Islet precursor cell (in vitro differentiated cells): ENCODE measurements around the gene PCDHGA6.
"Not testable (repeated sequence)": the region's sequence is repeated elsewhere in the genome, so short reads cannot be mapped to it uniquely, and the experiment has no call there.

Experiments used
- DNase-seq: peaks from one replicate; pipeline ENCODE4 v3.0.0-alpha.2; 2018

Gene PCDHGA6

DNA sequence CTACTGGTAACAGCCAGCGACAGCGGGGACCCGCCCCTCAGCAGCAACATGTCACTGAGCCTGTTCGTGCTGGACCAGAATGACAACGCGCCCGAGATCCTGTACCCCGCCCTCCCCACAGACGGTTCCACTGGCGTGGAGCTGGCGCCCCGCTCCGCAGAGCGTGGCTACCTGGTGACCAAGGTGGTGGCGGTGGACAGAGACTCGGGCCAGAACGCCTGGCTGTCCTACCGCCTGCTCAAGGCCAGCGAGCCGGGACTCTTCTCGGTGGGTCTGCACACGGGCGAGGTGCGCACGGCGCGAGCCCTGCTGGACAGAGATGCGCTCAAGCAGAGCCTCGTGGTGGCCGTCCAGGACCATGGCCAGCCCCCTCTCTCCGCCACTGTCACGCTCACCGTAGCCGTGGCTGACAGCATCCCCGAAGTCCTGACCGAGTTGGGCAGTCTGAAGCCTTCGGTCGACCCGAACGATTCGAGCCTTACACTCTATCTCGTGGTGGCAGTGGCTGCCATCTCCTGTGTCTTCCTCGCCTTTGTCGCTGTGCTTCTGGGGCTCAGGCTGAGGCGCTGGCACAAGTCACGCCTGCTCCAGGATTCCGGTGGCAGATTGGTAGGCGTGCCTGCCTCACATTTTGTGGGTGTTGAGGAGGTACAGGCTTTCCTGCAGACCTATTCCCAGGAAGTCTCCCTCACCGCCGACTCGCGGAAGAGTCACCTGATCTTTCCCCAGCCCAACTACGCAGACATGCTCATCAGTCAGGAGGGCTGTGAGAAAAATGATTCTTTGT lies 20.9 kb downstream of the PCDHGA6 start:
- DNase-seq: not testable (repeated sequence)

DNA sequence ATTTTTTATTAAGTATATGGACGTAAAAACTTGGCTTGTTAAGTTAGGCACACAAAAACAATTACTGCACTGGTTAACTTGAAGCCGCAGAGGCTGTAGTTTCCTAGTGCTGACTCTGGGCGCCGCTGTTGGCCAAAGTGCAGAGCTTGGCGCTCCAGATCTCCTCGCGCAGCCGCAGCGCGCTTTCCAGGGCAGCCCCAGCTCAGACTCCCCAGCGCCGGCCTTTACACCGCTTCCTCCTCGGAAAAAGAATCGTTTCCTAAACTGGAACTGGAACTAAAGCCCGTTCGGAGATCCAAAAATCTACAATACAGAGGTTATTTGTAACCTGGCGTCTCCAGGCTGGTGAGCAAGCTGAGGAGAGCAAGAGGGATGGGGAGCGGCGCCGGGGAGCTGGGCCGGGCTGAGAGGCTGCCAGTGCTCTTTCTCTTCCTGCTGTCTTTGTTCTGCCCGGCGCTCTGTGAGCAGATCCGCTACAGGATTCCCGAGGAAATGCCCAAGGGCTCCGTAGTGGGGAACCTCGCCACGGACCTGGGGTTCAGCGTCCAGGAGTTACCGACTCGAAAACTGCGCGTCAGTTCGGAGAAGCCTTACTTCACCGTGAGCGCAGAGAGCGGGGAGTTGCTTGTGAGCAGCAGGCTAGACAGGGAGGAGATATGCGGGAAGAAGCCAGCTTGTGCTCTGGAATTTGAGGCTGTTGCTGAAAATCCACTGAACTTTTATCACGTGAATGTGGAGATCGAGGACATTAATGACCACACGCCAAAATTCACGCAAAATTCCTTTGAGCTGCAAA lies 24.3 kb downstream of the PCDHGA6 start, which contains the start of gene PCDHGB5:
PCDHGB5 (plus strand) TSS at position 192 of the 796 bp plus-strand sequence; CDS start at position 373, 181 bp downstream.
- not testable (repeated sequence) for DNase-seq

DNA sequence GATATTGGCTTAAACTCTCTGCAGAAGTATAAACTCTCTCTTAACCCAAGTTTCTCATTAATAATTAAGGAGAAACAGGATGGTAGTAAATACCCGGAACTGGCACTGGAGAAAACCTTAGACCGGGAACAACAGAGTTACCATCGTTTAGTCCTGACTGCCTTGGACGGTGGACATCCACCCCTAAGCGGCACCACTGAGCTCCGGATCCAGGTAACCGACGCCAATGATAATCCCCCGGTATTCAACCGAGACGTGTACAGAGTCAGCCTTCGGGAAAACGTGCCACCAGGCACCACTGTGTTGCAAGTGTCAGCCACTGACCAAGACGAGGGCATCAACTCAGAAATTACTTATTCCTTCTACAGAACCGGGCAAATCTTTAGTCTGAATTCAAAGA lies 24.9 kb downstream of the PCDHGA6 start:
- DNase-seq: no peak

DNA sequence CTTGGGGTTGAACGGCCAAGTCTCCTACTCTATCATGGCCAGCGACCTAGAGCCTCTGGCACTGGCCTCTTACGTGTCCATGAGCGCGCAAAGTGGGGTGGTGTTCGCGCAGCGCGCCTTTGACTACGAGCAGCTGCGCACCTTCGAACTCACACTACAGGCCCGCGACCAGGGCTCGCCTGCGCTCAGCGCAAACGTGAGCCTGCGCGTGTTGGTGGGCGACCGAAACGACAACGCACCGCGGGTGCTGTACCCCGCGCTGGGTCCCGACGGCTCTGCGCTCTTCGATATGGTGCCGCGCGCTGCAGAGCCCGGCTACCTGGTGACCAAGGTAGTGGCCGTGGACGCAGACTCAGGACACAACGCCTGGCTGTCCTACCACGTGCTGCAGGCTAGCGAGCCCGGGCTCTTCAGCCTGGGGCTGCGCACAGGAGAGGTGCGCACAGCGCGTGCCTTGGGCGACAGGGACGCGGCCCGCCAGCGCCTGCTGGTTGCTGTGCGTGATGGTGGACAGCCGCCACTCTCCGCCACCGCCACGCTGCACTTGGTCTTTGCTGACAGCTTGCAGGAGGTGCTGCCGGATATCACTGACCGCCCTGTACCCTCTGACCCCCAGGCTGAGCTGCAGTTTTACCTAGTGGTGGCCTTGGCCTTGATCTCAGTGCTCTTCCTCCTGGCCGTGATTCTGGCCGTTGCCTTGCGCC lies 26.0 kb downstream of the PCDHGA6 start:
- DNase-seq: no peak

- no peak for DNase-seq
Observed at GRCh38 chr5:141402553-141403243, 29.0 kb downstream of the PCDHGA6 start, which contains the start of gene PCDHGA9. Gene PCDHGA9, plus strand, starts transcription at chr5:141402778. Its CDS starts 175 bp downstream, at chr5:141402953.

DNA sequence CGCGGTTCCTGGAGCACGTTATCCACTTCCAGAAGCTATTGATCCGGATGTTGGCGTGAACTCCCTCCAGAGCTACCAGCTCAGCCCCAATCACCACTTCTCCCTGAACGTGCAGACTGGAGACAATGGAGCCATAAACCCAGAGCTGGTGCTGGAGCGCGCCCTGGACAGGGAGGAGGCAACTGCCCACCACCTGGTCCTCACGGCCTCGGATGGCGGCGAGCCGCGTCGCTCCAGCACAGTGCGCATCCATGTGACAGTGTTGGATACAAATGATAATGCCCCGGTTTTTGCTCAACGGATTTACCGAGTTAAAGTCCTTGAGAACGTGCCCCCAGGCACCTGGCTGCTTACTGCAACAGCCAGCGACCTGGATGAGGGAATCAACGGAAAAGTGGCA lies 29.7 kb downstream of the PCDHGA6 start:
- DNase-seq: no peak

- peak; percentile 85 for DNase-seq
Observed at GRCh38 chr5:141407790-141408505, 34.3 kb downstream of the PCDHGA6 start, which contains the start of gene PCDHGB6. Gene PCDHGB6, plus strand, starts transcription at chr5:141408021. Its CDS starts 182 bp downstream, at chr5:141408203.

DNA sequence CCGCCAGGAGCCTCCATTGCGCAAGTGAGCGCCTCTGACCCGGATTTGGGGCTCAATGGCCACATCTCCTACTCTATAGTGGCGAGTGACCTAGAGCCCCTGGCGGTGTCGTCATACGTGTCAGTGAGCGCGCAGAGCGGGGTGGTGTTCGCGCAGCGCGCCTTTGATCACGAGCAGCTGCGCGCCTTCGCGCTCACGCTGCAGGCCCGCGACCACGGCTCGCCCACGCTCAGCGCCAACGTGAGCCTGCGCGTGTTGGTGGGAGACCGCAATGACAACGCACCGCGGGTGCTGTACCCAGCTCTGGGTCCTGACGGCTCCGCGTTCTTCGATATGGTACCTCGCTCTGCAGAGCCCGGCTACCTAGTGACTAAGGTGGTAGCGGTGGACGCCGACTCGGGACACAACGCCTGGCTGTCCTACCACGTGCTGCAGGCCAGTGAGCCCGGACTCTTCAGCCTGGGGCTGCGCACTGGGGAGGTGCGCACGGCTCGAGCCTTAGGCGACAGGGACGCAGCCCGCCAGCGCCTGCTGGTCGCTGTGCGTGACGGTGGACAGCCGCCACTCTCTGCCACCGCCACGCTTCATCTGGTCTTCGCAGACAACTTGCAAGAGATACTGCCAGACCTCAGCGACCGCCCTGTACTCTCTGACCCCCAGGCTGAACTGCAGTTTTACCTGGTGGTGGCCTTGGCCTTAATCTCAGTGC lies 36.1 kb downstream of the PCDHGA6 start:
- no peak for DNase-seq

DNA sequence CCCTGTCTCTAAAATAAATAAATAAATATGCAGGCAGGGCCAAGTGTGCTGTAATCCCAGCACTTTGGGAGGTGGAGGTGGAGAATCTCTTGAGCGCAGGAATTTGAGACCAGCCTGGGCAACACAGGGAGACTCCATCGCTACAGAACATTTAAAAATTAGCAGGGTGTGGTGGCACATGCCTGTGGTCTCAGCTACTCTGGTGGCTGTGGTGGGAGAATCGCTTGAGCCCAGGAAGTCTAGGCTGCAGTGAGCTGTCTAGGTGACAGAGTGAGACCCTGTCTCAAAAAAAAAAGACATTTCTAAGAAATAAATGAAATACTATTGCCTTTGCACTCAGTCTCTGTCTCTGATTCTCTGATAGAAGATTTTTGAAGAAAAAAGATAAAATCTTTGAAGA lies 37.9 kb downstream of the PCDHGA6 start:
- no peak for DNase-seq

- no peak for DNase-seq
Observed at GRCh38 chr5:141412854-141413539, 39.3 kb downstream of the PCDHGA6 start, which contains the start of gene PCDHGA10. Gene PCDHGA10, plus strand, starts transcription at chr5:141412987. Its CDS starts 189 bp downstream, at chr5:141413176.

DNA sequence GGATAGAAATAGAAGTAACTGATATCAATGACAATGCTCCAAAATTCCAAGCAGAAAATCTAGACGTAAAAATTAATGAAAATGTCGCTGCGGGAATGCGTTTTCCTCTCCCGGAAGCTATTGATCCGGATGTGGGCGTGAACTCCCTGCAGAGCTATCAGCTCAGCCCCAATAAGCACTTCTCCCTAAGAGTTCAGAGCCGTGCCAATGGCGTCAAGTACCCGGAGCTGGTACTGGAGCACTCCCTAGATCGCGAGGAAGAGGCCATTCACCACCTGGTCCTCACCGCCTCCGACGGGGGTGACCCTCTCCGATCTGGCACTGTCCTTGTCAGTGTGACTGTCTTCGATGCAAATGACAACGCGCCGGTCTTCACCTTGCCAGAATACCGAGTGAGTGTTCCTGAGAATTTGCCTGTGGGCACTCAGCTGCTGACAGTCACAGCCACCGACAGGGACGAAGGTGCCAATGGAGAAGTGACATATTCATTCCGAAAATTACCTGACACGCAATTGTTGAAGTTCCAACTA lies 39.9 kb downstream of the PCDHGA6 start:
- no peak for DNase-seq

DNA sequence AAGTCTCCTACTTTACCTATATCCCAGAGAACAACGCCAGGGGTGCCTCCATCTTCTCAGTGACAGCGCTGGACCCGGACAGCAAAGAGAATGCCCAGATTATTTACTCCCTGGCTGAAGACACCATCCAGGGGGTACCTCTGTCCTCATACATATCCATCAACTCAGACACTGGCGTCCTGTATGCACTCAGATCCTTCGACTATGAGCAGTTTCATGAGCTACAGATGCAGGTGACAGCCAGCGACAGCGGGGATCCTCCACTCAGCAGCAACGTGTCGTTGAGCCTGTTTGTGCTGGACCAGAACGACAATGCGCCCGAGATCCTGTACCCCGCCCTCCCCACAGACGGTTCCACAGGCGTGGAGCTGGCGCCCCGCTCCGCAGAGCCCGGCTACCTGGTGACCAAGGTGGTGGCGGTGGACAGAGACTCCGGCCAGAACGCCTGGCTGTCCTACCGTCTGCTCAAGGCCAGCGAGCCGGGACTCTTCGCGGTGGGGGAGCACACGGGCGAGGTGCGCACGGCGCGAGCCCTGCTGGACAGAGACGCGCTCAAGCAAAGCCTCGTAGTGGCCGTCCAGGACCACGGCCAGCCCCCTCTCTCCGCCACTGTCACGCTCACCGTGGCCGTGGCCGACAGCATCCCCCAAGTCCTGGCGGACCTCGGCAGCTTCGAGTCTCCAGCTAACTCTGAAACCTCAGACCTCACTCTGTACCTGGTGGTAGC lies 41.0 kb downstream of the PCDHGA6 start:
- not testable (repeated sequence) for DNase-seq

DNA sequence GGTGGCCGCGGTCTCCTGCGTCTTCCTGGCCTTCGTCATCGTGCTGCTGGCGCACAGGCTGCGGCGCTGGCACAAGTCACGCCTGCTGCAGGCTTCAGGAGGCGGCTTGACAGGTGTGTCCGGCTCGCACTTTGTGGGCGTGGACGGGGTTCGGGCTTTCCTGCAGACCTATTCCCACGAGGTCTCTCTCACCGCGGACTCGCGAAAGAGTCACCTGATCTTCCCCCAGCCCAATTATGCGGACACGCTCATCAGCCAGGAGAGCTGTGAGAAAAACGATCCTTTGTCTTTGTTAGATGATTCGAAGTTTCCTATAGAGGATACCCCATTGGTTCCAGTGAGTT lies 41.6 kb downstream of the PCDHGA6 start:
- DNase-seq: not testable (repeated sequence)

DNA sequence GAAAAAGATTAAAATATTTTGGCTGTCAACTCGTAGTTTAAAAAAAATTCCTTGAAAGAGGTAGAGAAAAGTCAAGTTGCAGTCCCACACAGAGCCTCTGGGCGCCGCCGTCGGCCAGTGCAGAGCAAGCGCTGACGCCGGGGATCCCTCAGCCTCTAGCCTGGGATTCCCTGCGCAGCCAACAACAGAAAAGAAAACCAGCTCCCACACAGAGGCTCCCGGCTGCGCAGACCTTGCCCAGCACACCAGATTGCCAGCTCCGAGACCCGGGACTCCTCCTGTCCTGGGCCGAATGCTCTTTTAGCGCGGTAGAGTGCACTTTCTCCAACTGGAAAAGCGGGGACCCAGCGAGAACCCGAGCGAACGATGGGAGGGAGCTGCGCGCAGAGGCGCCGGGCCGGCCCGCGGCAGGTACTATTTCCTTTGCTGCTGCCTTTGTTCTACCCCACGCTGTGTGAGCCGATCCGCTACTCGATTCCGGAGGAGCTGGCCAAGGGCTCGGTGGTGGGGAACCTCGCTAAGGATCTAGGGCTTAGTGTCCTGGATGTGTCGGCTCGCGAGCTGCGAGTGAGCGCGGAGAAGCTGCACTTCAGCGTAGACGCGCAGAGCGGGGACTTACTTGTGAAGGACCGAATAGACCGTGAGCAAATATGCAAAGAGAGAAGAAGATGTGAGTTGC lies 43.9 kb downstream of the PCDHGA6 start, which contains the start of gene PCDHGB7:
PCDHGB7 (plus strand) TSS at position 184 of the 679 bp plus-strand sequence; CDS start at position 367, 183 bp downstream.
- peak; percentile 93 for DNase-seq

GRCh38 chr5:141419074-141419880 lies 45.6 kb downstream of the PCDHGA6 start:
- DNase-seq: no peak

GRCh38 chr5:141420855-141421488 lies 47.3 kb downstream of the PCDHGA6 start, which contains the start of gene PCDHGA11:
Gene PCDHGA11, plus strand, starts transcription at chr5:141421051. Its CDS starts 177 bp downstream, at chr5:141421228.
- peak; percentile 75 for DNase-seq

- DNase-seq: no peak
Observed at GRCh38 chr5:141421489-141421855, 47.8 kb downstream of the PCDHGA6 start.
